Suppressor macrophage (primary cell): ENCODE results near the gene FYN.

Source experiments
- DNase-seq, 4 experiments: peaks; one replicate each; pipeline ENCODE4 v3.0.0-alpha.2; 2020 to 2022

FYN gene

DNA sequence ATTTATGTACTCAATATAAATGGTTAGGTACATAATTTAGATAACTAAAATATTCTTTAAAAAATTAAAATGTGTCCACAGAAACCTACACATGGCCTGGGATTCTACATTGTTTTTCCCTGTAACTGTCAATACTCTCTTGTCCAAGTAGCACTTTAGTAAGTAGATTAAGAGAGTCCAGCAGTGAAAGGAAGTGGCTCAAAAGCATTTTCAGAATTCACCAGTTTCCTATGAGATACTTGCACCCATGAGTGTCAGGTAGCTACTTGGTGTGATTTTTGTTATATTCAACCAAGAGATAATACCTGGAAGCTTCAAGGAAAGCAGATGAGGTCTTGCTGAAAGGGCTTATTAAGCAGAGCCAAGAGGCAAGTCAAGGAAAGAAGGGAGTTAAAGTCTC lies 126.3 kb downstream of the FYN start:
- DNase-seq = no peak

- DNase-seq = no peak
Observed at GRCh38 chr6:111745636-111746035, 127.6 kb downstream of the FYN start.

GRCh38 chr6:111745186-111745585 lies 128.1 kb downstream of the FYN start:
- no peak for DNase-seq

DNA sequence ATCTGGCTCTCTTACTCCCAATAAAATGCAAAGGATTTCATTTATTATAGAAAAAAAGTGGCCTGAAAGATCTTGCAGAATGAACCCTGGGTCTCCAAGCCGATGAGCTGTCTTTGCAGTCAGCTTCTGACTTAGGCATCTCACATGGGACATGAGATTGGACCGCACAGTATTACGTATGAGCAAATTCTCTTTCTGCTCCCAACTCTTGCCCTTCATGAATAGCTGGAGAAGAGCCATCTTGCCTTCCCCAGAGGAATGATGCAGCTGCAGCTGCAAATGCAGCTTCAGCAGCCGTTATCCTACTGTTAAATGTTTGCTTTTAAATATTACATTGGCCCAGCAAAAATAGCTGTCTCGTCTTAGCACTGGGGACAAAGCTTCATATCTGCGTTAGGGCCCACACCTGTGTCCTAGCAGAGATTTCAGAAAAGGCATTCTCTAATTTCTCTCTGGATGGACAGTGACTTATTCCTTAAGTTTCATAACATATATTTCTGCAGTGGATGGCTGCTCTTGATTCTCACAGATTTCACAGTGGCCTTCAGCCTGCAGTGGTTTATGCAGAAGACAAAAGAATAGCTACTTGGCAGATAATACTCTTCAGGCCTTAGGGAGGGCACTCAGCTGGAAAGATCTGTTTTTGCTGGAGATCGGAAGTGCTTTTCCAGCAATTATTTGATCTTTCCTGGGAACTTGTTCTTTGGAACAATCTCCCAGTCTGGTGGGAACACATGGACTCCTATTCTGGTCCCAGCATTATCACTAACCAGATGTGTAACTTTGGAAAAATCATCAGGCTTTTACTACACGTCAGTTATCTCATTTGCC lies 129.2 kb downstream of the FYN start:
- no peak for DNase-seq

GRCh38 chr6:111743360-111743759 lies 129.9 kb downstream of the FYN start:
- DNase-seq = no peak

DNA sequence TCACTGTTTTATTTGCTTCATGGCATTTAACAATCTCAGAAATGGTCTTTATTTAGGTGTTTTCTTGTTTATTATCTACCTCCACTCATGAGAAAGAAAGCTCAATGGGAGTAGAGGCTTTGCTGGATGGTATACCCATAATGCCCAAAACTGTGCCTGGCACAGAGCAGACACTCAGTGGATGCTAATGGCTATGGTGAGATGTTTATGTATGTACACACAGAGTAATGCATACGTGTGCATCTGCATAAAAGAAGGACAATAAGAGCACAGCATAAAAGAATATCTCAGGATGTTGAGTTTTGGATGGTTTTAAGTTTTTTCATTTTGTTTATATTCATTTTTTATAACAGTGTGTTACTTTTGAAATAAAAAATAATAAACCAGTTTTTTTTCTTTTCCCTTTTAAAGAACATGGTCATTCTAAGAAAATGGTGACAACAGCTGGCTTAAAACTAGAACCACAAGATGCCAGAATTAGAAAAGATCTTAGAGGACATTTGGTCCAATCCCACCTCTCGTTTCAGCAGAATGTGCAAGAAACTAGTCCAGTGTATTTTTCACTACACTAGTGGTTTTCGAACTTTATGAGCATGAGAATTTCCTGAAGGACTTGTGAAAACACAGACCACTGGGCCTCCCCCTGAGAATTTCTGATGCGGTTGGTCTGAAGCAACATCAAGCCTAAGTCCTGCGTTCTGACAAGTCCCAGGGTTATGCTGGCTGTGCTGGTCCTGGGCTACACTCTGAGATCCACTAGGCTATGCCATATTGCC lies 131.9 kb downstream of the FYN start:
- DNase-seq = no peak

- no peak for DNase-seq
Observed at GRCh38 chr6:111740506-111740905, 132.7 kb downstream of the FYN start.

- peak in 3 of 4 experiments; percentile 22 to 63 (median 47) for DNase-seq
Observed at GRCh38 chr6:111739257-111739696, 134.0 kb downstream of the FYN start.

- no peak for DNase-seq
Observed at GRCh38 chr6:111738631-111739030, 134.6 kb downstream of the FYN start.

DNA sequence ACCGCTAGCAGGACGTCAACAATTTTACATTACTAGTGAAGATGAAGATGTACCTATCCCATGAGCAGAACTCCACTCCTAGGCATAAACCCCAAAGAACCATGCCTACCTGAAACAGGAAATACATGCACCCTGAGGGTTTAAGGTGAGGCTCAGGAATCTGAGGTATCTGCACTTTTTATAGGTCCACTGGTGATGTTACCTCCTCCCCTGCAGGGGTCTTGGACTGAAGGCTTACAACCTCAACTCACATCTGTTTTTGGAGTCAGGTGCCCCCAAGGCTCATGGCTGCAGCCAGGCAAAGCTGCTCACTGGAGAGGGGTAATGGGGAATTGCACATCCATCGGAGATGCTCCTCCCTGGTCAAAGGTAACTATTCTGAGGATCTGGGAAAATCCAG lies 135.1 kb downstream of the FYN start:
- DNase-seq = no peak

DNA sequence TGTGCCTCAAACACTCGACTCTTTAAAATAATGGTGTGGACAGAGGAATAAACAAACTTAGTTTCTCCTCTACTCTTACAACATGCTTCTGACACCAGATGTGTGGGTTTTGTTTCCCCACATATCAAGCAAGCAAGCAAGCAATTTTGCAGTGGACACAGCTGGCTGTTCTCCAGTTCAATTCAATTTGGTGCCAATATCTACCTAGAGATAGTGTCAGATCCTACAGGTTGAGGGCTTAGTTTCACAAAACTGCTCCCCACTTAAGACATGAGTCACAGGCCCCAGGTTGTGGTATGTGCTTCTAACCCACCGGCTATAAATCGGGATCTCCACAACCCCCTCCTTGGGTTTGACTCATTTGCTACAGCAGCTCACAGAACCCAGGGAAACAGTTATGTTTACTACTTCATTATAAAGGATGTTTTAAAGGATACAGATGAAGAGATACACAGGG lies 136.2 kb downstream of the FYN start:
- peak in 2 of 4 experiments; percentile 21 to 23 for DNase-seq

GRCh38 chr6:111736005-111736608 lies 137.1 kb downstream of the FYN start:
- DNase-seq = no peak

GRCh38 chr6:111734068-111735061 lies 138.9 kb downstream of the FYN start:
- DNase-seq = no peak

- no peak for DNase-seq
Observed at GRCh38 chr6:111732390-111732789, 140.9 kb downstream of the FYN start.

- DNase-seq = peak; percentile 62 to 83 (median 75)
Observed at GRCh38 chr6:111731456-111732195, 141.6 kb downstream of the FYN start.

GRCh38 chr6:111730864-111731263 lies 142.4 kb downstream of the FYN start:
- peak; percentile 13 to 48 (median 43) for DNase-seq

GRCh38 chr6:111727802-111728201 lies 145.4 kb downstream of the FYN start:
- peak in 1 of 4 experiments; percentile 20 for DNase-seq

- DNase-seq = no peak
Observed at GRCh38 chr6:111727041-111727440, 146.2 kb downstream of the FYN start.

GRCh38 chr6:111725446-111726112 lies 147.7 kb downstream of the FYN start:
- no peak for DNase-seq

DNA sequence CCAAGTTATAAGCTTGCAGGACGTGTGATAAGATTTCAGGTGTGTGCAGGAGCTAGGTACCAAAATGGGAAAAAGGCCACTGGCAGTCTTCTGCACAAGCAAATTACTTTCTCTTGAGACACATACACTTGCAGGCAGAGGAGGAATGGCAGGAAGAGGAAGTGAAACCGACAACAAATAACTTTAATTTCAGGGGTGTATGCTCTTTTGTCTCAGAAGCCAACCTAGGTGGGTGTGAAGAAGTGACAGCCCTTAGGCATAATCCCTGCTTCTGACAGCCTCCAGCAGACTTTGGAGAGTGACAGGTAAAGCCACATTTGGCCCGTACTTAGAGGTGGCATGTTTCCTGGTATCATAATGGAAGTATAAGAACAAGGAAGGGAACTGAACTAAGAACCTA lies 148.7 kb downstream of the FYN start:
- peak; percentile 45 to 77 (median 62) for DNase-seq

GRCh38 chr6:111724039-111724438 lies 149.2 kb downstream of the FYN start:
- no peak for DNase-seq
